Type B pancreatic cell (in vitro differentiated cells): ENCODE measurements around the gene EPHA8. TPM values are rescaled to one million over a fixed set of nuclear protein-coding genes. Genes with fewer than 3 reads are reported as not detected.

ENCODE experiments used
- DNase-seq: peaks from one replicate; pipeline ENCODE4 v3.0.0; 2021; ENCODE audit warnings: mixed read lengths; ENCODE audit not compliant: unreplicated experiment; ENCODE audit errors: extremely low spot score
- H3K27ac Mint-ChIP-seq: 2 replicates; pipeline ENCODE4 v1.8.0; 2021; ENCODE audit warnings: mild to moderate bottlenecking, mixed read lengths
- H3K27me3 Mint-ChIP-seq: 2 replicates; pipeline ENCODE4 v1.8.0; 2021; ENCODE audit warnings: mixed read lengths
- H3K36me3 Mint-ChIP-seq: 2 replicates; pipeline ENCODE4 v1.8.0; 2021; ENCODE audit warnings: mixed read lengths
- H3K4me1 Mint-ChIP-seq: one replicate; pipeline ENCODE4 v1.8.0; 2021; ENCODE audit warnings: mixed read lengths; ENCODE audit not compliant: unreplicated experiment
- H3K4me3 Mint-ChIP-seq: 2 replicates; pipeline ENCODE4 v1.8.0; 2021; ENCODE audit warnings: mild to moderate bottlenecking, mixed read lengths
- H3K9me3 Mint-ChIP-seq: 2 replicates; pipeline ENCODE4 v1.8.0; 2021; ENCODE audit warnings: mixed read lengths
- total RNA-seq: library from RNA; stranded (reverse); gene quantifications from 2 replicates; pipeline ENCODE4 v1.2.1, GENCODE V29; 2021; ENCODE audit warnings: low replicate concordance
- TF ChIP-seq, protein P1 (sequence below): fragments of 200-600 bp; sonication (generic); conservative IDR thresholded peaks from 2 replicates; pipeline ENCODE4 v1.5.0; 2021; ENCODE audit warnings: antibody characterized with exemption, mild to moderate bottlenecking

The EPHA8 gene
- total RNA-seq, 1 donor from 2014 or later: 0.46 TPM

- Mint-ChIP-seq H3K36me3 (no peaks in the 10 kb centered on the region), H3K27ac (no peak overlapping the region), H3K9me3 (no peaks in the 10 kb centered on the region), H3K4me3 (no peak overlapping the region), H3K4me1 (no peaks in the 10 kb centered on the region), H3K27me3 (peaks cover 12% of the 10 kb centered on the region)
- TF ChIP-seq, protein P1, sequence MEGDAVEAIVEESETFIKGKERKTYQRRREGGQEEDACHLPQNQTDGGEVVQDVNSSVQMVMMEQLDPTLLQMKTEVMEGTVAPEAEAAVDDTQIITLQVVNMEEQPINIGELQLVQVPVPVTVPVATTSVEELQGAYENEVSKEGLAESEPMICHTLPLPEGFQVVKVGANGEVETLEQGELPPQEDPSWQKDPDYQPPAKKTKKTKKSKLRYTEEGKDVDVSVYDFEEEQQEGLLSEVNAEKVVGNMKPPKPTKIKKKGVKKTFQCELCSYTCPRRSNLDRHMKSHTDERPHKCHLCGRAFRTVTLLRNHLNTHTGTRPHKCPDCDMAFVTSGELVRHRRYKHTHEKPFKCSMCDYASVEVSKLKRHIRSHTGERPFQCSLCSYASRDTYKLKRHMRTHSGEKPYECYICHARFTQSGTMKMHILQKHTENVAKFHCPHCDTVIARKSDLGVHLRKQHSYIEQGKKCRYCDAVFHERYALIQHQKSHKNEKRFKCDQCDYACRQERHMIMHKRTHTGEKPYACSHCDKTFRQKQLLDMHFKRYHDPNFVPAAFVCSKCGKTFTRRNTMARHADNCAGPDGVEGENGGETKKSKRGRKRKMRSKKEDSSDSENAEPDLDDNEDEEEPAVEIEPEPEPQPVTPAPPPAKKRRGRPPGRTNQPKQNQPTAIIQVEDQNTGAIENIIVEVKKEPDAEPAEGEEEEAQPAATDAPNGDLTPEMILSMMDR: no peak
- no peak for DNase-seq
Measured at GRCh38 chr1:22639286-22639685, 76.0 kb downstream of the EPHA8 start.

DNA sequence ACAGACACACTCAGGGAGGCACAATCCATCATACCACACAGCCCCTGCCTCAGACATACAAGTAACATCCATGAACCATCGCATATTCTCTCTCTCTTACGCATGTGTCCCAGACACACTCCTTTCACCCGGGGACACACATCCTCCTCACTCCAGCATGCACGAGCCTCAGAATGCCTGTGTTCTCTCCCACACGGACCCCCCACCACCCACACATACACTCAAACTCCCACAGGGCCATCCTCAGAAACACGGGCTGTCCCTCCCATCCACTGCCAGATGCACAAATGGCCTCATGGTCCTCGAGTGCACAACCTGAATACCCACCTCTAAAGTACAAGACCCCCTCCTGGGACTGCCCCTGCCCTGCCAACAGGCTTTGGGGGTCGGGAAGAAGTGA, 78.0 kb downstream of the EPHA8 start:
- no peaks in the 10 kb centered on the region for H3K4me1 Mint-ChIP-seq
- no peaks in the 10 kb centered on the region for H3K36me3 Mint-ChIP-seq
- H3K4me3 Mint-ChIP-seq: no peak overlapping the region
- TF ChIP-seq, protein P1: no peak
- no peaks in the 10 kb centered on the region for H3K9me3 Mint-ChIP-seq
- no peak overlapping the region for H3K27ac Mint-ChIP-seq
- H3K27me3 Mint-ChIP-seq: peaks cover 24% of the 10 kb centered on the region
- no peak for DNase-seq

GRCh38 chr1:22641906-22642636, 78.8 kb downstream of the EPHA8 start:
- TF ChIP-seq, protein P1: peak; percentile 97
- no peaks in the 10 kb centered on the region for H3K9me3 Mint-ChIP-seq
- no peak overlapping the region for H3K27ac Mint-ChIP-seq
- H3K4me1 Mint-ChIP-seq: no peaks in the 10 kb centered on the region
- H3K36me3 Mint-ChIP-seq: no peaks in the 10 kb centered on the region
- peaks cover 22% of the 10 kb centered on the region for H3K27me3 Mint-ChIP-seq
- DNase-seq: peak; percentile 84
- H3K4me3 Mint-ChIP-seq: no peak overlapping the region

GRCh38 chr1:22643381-22643780, 80.1 kb downstream of the EPHA8 start, which contains the start of gene C1QC:
TSS of gene C1QC (plus strand) at chr1:22643633. CDS start at chr1:22644024, 391 bp downstream.
- H3K27me3 Mint-ChIP-seq: peaks cover 22% of the 10 kb centered on the region
- no peaks in the 10 kb centered on the region for H3K36me3 Mint-ChIP-seq
- TF ChIP-seq, protein P1: no peak
- no peaks in the 10 kb centered on the region for H3K4me1 Mint-ChIP-seq
- no peaks in the 10 kb centered on the region for H3K9me3 Mint-ChIP-seq
- H3K4me3 Mint-ChIP-seq: no peak within 1 kb of the TSS
- H3K27ac Mint-ChIP-seq: no peak within 1 kb of the TSS
- DNase-seq: no peak

DNA sequence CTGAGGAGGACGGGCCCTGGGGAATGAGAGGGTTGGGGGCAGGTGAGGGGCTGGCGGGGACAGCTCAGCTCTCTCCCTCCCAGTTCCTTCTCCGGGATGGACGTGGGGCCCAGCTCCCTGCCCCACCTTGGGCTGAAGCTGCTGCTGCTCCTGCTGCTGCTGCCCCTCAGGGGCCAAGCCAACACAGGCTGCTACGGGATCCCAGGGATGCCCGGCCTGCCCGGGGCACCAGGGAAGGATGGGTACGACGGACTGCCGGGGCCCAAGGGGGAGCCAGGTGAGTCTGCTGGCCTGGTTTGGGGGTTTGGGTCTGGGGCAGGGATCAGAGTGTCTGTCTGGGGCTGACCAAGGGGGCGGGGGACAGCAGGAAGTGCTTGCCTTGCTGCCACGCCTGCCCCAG, 80.6 kb downstream of the EPHA8 start:
- Mint-ChIP-seq H3K27ac (no peak overlapping the region), H3K4me3 (no peak overlapping the region), H3K4me1 (no peaks in the 10 kb centered on the region), H3K9me3 (no peaks in the 10 kb centered on the region), H3K27me3 (peaks cover 22% of the 10 kb centered on the region), H3K36me3 (no peaks in the 10 kb centered on the region)
- TF ChIP-seq, protein P1: no peak
- no peak for DNase-seq
